GM19238 (cell line): ENCODE measurements around the gene PPP1R16B.
"Not testable (repeated sequence)": the region's sequence is repeated elsewhere in the genome, so short reads cannot be mapped to it uniquely, and the experiment has no call there.

Experiments
- DNase-seq: peaks from one replicate; pipeline ENCODE4 v3.0.0; 2011; ENCODE audit warnings: low spot score; ENCODE audit not compliant: insufficient read length

The PPP1R16B gene

DNA sequence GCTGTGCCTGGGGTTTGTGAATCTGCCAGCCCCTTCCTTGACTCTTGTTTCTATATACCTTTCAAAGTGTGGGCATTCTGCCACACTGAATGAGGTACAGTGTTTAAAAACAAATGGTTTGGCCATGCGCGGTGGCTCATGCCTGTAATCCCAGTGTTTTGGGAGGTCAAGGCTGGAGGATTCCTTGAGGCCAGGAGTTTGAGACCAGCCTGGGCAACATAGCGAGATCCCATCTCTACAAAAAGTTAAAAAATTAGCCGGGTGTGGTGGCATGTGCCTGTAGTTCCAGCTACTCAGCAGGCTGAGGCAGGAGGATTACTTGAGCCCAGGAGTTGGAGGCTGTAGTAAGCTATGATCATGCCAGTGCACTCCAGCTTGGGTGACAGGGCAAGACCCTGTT is 126.5 kb downstream of the PPP1R16B start:
- no peak for DNase-seq

GRCh38 chr20:38932457-38933120 is 127.1 kb downstream of the PPP1R16B start:
- DNase-seq = no peak

- DNase-seq = no peak
Measured at GRCh38 chr20:38934530-38934929, 129.0 kb downstream of the PPP1R16B start.

GRCh38 chr20:38935285-38935684 is 129.8 kb downstream of the PPP1R16B start:
- DNase-seq = no peak

DNA sequence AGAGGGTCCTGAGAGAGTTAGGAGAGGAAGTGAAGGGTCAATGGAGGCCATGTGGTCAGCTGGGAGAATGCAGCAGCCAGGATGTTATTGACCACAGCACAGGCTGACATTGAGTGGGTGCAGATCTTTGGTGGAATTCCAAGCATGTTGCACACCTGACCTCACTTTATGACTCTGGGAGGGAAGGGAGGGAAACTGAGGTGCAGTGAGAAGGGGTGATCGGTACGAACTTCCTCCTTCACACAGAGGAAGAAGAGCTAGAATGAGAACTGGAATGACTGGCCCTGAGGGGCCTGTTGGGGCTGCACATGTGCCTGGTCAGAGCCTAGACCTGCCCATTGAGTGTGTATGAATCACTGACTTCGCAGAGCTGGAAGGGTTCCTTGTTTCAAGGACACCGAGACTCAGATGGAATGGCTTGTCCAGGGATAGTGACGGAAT is 130.5 kb downstream of the PPP1R16B start:
- DNase-seq = no peak

DNA sequence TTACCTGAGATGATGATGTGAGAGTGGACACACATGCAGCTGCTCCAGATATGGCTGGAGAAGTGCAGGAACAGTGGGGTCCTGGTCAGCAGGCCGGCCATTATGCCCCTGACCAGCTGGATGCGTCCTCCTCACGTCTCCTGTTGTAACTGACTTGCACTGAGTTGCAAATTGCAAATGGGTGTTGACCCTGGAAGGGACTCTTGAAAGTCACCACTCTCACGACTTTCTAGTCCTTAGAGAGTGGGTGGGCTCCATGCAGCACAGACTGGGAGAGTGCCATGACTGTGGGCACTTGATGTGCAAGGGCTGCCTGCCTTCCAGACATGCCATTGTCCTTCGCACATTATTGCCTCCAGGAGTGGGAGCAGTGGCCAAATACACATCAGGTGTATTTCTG is 131.5 kb downstream of the PPP1R16B start:
- no peak for DNase-seq

DNA sequence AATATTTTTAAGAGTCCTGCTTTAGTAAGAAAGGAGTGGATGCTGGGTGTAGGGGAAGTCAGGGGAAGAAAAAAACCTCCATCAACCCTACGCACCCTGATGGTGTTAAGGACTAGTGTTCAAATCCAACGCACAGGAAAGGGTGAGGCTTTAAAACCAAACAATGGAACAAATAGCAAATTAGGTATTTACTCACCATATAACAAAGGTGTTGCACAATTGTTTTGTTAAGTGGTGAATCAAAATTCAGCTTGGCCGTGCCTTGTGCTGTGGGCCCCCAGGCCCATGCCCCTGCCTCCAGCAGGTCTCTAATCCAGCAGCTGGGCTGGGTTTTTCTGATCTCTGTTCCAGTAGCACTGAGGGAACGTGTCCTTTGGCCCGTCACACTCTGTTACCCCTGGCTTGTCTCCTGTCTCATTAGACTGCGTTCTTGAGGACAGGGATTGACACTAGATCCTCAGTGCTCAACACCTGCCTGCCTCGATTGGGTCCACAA is 132.5 kb downstream of the PPP1R16B start:
- DNase-seq = no peak

GRCh38 chr20:38939686-38940085 is 134.2 kb downstream of the PPP1R16B start:
- no peak for DNase-seq

DNA sequence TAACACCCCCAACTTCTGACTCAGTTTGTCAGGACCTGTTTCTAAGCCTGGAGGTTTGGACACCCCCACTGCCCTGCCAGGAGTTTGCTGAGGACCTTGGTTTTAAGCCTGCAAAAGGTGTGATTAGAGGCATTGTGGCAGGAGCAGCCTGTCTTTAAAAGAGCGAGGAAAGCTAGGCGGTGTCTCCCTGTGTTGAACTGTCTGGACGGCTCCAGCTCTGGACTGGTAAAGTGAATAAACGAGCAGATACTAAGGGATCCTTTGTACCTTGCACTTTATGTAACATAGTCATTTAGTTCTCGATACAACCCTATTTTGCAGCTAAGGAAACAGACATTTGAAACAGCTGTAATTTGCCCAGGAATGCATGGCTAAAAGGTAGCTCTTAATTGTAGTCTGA is 135.1 kb downstream of the PPP1R16B start:
- no peak for DNase-seq

DNA sequence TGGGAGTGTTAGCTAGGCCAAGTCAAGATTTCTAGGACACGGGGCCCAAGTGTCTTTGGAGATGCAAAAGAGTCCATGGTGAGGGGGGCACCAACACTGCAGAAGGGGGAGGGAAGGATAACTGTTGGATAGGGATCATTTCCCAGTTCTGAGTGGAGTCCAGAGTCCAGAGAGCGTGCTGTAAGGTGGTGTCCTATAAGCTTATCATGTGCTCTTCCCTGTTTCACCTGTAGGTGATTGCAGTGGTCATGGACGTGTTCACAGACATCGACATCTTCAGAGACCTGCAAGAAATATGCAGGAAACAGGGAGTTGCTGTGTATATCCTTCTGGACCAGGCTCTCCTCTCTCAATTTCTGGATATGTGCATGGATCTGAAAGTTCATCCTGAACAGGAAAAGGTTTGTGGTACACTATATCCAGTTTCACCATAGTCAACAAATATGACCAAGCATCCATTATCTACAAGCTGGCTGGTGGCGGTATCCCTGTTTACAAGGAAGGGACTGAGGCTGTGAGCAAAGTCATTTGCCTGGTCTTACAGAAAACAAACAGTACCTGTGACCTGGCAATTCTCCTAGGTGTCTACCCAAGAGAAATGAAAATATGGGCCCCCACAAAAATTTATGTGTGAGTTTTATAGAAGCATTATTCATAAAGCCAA is 136.4 kb downstream of the PPP1R16B start:
- no peak for DNase-seq

- DNase-seq = no peak
Measured at GRCh38 chr20:38945012-38945411, 139.5 kb downstream of the PPP1R16B start.

DNA sequence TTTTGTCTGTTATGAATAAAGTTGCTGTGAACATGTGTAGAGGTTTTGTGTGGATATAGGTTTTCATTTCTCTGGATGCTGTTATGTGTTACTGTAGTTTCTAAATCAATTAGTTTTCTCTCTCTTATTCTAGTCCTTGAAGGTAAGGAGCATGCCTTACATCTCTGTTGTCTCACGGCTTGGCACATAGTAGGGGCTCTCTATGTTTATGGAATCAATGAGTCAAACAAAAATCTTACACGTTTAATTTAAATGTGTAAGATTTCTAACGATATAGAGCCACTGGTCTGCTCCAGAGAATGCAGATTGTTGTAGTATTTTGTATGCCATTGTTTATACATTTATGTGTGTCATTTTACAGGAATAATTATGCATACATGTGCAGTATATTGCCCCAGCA is 141.3 kb downstream of the PPP1R16B start:
- no peak for DNase-seq

- no peak for DNase-seq
Measured at GRCh38 chr20:38947931-38948362, 142.4 kb downstream of the PPP1R16B start.

DNA sequence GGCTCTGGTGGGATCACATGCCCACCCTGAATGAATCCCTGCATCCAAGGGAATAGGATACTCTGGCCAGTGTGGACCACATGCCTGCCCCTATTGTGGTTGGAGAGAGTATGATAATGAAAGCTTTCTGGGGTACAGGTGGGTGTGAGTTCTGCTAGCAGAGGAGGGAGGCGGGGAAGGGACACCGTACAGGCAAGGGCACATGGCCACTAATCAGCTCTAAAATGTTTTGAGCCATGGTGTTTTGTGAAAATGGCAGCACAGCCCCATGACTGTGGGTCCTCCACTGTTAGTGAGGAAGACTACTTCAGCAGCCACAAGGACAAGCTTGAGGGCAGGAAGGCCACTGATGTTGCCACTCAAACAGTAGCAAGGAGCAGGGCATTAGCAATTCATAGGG is 144.8 kb downstream of the PPP1R16B start:
- DNase-seq = no peak

DNA sequence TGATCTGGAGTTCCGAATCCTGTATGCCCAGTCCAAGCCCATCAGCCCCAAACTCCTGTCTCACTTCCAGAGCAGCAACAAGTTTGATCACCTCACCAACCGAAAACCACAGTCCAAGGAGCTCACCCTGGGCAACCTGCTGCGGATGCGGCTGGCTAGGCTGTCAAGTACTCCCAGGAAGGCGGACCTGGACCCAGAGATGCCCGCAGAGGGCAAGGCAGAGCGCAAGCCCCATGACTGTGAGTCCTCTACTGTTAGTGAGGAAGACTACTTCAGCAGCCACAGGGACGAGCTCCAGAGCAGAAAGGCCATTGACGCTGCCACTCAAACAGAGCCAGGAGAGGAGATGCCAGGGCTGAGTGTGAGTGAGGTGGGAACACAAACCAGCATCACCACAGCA is 146.1 kb downstream of the PPP1R16B start:
- DNase-seq = no peak

DNA sequence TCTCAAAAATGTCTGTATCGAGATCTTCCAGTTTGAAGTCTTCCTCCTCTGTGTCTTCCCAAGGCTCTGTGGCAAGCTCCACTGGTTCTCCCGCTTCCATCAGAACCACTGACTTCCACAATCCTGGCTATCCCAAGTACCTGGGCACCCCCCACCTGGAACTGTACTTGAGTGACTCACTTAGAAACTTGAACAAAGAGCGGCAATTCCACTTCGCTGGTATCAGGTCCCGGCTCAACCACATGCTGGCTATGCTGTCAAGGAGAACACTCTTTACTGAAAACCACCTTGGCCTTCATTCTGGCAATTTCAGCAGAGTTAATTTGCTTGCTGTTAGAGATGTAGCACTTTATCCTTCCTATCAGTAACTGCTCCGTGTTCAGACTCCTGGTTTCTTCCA is 146.7 kb downstream of the PPP1R16B start:
- DNase-seq = no peak

GRCh38 chr20:38953630-38954340 is 148.3 kb downstream of the PPP1R16B start:
- DNase-seq = no peak

- no peak for DNase-seq
Measured at GRCh38 chr20:38957235-38957876, 151.9 kb downstream of the PPP1R16B start.

GRCh38 chr20:38957915-38958485 is 152.5 kb downstream of the PPP1R16B start:
- no peak for DNase-seq

DNA sequence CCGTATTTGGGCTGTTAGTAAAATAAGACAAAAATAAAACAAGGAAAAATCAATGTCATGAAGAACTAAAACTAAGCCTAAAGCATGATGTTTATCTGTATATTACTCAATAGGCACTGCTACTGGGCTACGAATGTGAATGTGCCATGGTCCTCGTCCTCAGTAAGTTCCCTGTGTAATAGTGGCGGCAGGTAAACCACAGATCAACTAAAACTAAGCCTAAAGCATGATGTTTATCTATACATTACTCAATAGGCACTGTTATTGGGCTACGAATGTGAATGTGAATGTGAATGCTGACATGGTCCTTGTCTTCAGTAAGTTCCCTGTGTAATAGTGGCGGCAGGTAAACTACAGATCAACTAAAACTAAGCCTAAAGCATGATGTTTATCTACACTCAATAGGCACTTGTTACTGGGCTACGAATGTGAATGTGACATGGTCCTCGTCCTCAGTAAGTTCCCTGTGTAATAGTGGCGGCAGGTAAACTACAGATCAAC is 154.7 kb downstream of the PPP1R16B start:
- DNase-seq = not testable (repeated sequence)

DNA sequence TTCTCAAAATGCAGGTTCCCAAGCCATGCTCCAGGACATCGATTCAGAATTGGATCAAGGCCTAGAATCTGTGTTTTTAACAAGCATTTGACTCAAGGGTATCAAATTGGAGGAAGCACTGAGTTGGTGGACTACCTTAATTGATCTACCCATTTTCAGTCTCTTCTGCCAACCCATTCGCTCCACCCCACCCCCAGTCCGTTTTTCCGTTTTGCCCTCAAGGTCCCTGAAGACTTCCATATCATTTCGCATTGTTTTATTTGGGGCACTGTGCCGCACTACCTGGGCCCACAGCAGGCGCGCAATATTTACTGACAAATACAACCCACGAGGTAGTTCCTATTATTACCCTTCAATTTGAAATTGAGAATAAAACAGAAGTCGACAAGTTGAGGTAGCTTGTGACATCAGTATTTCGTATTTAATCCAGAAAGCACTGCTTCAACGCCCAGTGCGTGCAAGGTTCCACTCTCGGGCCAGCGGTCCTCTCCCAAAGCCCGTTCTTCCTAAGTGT is 156.1 kb downstream of the PPP1R16B start:
- no peak for DNase-seq
